SK-N-SH (cell line): ENCODE results near the gene CD59. TPM values are rescaled to one million over a fixed set of nuclear protein-coding genes. Genes with fewer than 3 reads are reported as not detected.

Experiments
- CTCF ChIA-PET: fragments of 300-600, 350-600 bp; formaldehyde crosslinking; extraction: SDS; loops from one replicate; lab custom pipeline; 2021; lab: Yijun Ruan, JAX
- POLR2A ChIA-PET: fragments of 350-600 bp; sonication (Branson Sonifier 250); formaldehyde crosslinking; extraction: SDS; loops from one replicate; lab custom pipeline; 2020; ENCODE audit warnings: antibody characterized with exemption, inconsistent platforms; lab: Yijun Ruan, JAX
- DNase-seq: peaks from one replicate; pipeline ENCODE4 v3.0.0; 2012
- H2AFZ ChIP-seq: fragments of 200-600 bp; sonication (generic); 2 replicates; pipeline ENCODE4 v1.8.1; 2016; ENCODE audit warnings: antibody characterized with exemption, mild to moderate bottlenecking, low read depth
- H3F3A ChIP-seq: fragments of 200-600 bp; sonication (generic); replicated peaks from 2 replicates; pipeline ENCODE3; 2016; ENCODE audit warnings: antibody characterized with exemption, mild to moderate bottlenecking; ENCODE audit not compliant: insufficient read depth
- H3K27ac ChIP-seq, 2 experiments: fragments of 200-500 bp in 1 of 2; fragments of 200-600 bp in 1 of 2; sonication (Bioruptor generic) in 1 of 2; sonication (generic), shearing (Covaris generic) in 1 of 2; 2 replicates each; pipeline versions ENCODE4 v1.5.1 to v1.6.1; 2014 to 2016; ENCODE audit warnings: low read depth in 2 of 2, inconsistent platforms in 1 of 2, low read length in 1 of 2, mild to moderate bottlenecking in 1 of 2, mixed read lengths in 1 of 2
- H3K27me3 ChIP-seq: fragments of 200-600 bp; sonication (generic), shearing (Covaris generic); 2 replicates; pipeline ENCODE4 v1.6.1; 2016; ENCODE audit warnings: mixed run types; ENCODE audit not compliant: insufficient read depth
- H3K36me3 ChIP-seq, 2 experiments: fragments of 200-500 bp in 1 of 2; fragments of 200-600 bp in 1 of 2; sonication (Bioruptor generic) in 1 of 2; sonication (generic) in 1 of 2; replicated peaks in 1 of 2; 2 replicates each; pipeline versions ENCODE3 to v1.5.1; 2014 to 2016; ENCODE audit warnings: low read length in 1 of 2, mild to moderate bottlenecking in 1 of 2; ENCODE audit not compliant: insufficient read depth in 2 of 2, control insufficient read depth in 1 of 2
- H3K4me1 ChIP-seq, 2 experiments: fragments of 200-500 bp in 1 of 2; fragments of 200-600 bp in 1 of 2; sonication (Bioruptor generic) in 1 of 2; sonication (generic), shearing (Covaris generic) in 1 of 2; 2 replicates each; pipeline versions ENCODE4 v1.5.1 to v1.6.1; 2014 to 2016; ENCODE audit warnings: low read depth in 1 of 2, low read length in 1 of 2, mixed run types in 1 of 2; ENCODE audit not compliant: insufficient read depth in 2 of 2, control insufficient read depth in 1 of 2
- H3K4me2 ChIP-seq: fragments of 200-600 bp; sonication (generic), shearing (Covaris generic); 2 replicates; pipeline ENCODE4 v1.6.1; 2017; ENCODE audit warnings: mixed run types
- H3K4me3 ChIP-seq, 2 experiments: fragments of 200-500 bp in 1 of 2; fragments of 200-600 bp in 1 of 2; sonication (Bioruptor generic) in 1 of 2; sonication (generic), shearing (Covaris generic) in 1 of 2; 2 replicates each; pipeline versions ENCODE4 v1.5.1 to v1.8.1; 2014 to 2016; ENCODE audit warnings: low read depth in 2 of 2, inconsistent platforms in 1 of 2, low read length in 1 of 2, mild to moderate bottlenecking in 1 of 2, mixed read lengths in 1 of 2, moderate library complexity in 1 of 2
- H3K79me2 ChIP-seq: fragments of 200-600 bp; sonication (generic); 2 replicates; pipeline ENCODE4 v1.8.1; 2017; ENCODE audit warnings: mild to moderate bottlenecking; ENCODE audit not compliant: insufficient read depth
- H3K9ac ChIP-seq: fragments of 200-600 bp; sonication (generic); 2 replicates; pipeline ENCODE4 v1.6.1; 2017; ENCODE audit warnings: mixed run types
- H3K9me2 ChIP-seq: fragments of 200-600 bp; sonication (generic); 2 replicates; pipeline ENCODE4 v1.6.1; 2017; ENCODE audit warnings: mixed run types
- H3K9me3 ChIP-seq: fragments of 200-600 bp; sonication (generic); 2 replicates; pipeline ENCODE4 v1.6.1; 2017; ENCODE audit warnings: mixed run types, mild to moderate bottlenecking, moderate library complexity
- H4K20me1 ChIP-seq: fragments of 200-600 bp; sonication (generic); 2 replicates; pipeline ENCODE4 v1.6.1; 2017; ENCODE audit warnings: mild to moderate bottlenecking, mixed run types; ENCODE audit not compliant: insufficient read depth
- FOXM1 ChIP-seq: IDR thresholded peaks from 2 replicates; pipeline ENCODE4 v1.4.0; 2012; ENCODE audit warnings: low read depth, mild to moderate bottlenecking
- GATA2 ChIP-seq: sonication (generic); formaldehyde crosslinking; IDR thresholded peaks from 2 replicates; pipeline ENCODE4 v1.5.0; 2020; ENCODE audit warnings: mild to moderate bottlenecking, missing genetic modification reagents
- JUND ChIP-seq: IDR thresholded peaks from 2 replicates; pipeline ENCODE4 v1.4.0; 2012
- RCOR1 ChIP-seq: fragments of 150-350 bp; IDR thresholded peaks from 2 replicates; pipeline ENCODE4 v1.6.1; 2017; ENCODE audit warnings: antibody characterized with exemption, low read length
- RXRA ChIP-seq: IDR thresholded peaks from 2 replicates; pipeline ENCODE4 v1.4.0; 2012; ENCODE audit warnings: low read depth, mild to moderate bottlenecking, borderline replicate concordance
- SIN3A ChIP-seq: IDR thresholded peaks from 2 replicates; pipeline ENCODE4 v1.6.1; 2012; ENCODE audit warnings: low read depth, mild to moderate bottlenecking, low read length, moderate library complexity, borderline replicate concordance
- TEAD4 ChIP-seq: IDR thresholded peaks from 2 replicates; pipeline ENCODE4 v1.4.0; 2012; ENCODE audit warnings: mild to moderate bottlenecking, borderline replicate concordance; ENCODE audit not compliant: insufficient read depth
- WGBS: methylation state at CpG from one replicate; pipeline ENCODE4 v1.1.6; 2017; ENCODE audit warnings: low lambda C conversion rate; 5-methylcytosine and 5-hydroxymethylcytosine counted together
- polyA plus RNA-seq, 3 experiments: library from polyadenylated mRNA; depleted of rRNA; stranded (reverse); fragments of >200 nt; gene quantifications; 2 replicates each; pipeline ENCODE4 v1.2.3, GENCODE V29; 2012
- TF ChIP-seq, protein P1 (sequence below): IDR thresholded peaks from 2 replicates; pipeline ENCODE4 v1.4.0; 2012; ENCODE audit warnings: low read depth
- TF ChIP-seq, protein P2 (sequence below): IDR thresholded peaks from 2 replicates; pipeline ENCODE4 v1.6.1; 2012; ENCODE audit warnings: mild to moderate bottlenecking, low read depth, low read length, moderate library complexity
- TF ChIP-seq, protein P3 (sequence below): IDR thresholded peaks from 2 replicates; pipeline ENCODE4; 2012
- TF ChIP-seq, protein P4 (sequence below): fragments of 150-350 bp; IDR thresholded peaks from 2 replicates; pipeline ENCODE4 v1.6.1; 2017; ENCODE audit warnings: antibody characterized with exemption, low read length, low read depth, borderline replicate concordance
- TF ChIP-seq, protein P5 (sequence below): IDR thresholded peaks from 2 replicates; pipeline ENCODE4 v1.4.0; 2012; ENCODE audit warnings: low read depth, borderline replicate concordance
- TF ChIP-seq, protein P6 (sequence below): fragments of 150-350 bp; IDR thresholded peaks from 2 replicates; pipeline ENCODE4 v1.6.1; 2016; ENCODE audit warnings: mild to moderate bottlenecking, low read depth, low read length

Gene CD59
- polyA plus RNA-seq, 1 of the 3 experiments (the other 2 are of a cell fraction): 616 TPM

DNA sequence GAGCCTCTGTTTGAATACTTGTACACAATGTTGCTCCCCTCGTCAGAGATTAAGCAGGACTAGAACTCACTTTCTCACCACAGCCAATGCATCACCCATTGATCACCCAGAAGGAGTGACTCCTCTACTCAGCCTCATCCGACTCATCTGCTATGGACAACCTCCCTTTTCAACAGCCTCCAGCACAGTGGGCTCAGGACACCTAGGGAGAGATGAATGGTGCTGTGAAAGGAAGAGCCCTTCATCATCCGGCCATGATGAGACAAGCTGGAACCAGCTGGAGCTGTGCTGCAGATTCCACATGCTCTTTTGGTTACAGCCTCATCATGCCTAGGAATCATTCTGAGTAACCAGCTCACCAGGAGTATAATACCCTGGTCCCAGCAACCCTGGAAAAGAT is 51.1 kb downstream of the CD59 start:
- DNase-seq: no peak
- H3K27ac ChIP-seq: no peak overlapping the region
- 78% methylated on average over 3 of the region's 3 CpGs for WGBS

More for the DNA sequence above, 51.1 kb downstream of the CD59 start:
- ChIA-PET POLR2A (no interaction called here), CTCF (interaction anchor here (1.4 to 14.6 kb wide), 4 partner anchors 57 to 519 kb away, joined by 3 to 185 read pairs (median 27); no protein-coding TSS in a partner anchor)
- peaks cover 26% of the 10 kb centered on the region for H3F3A ChIP-seq
- no peaks in the 10 kb centered on the region for H3K27me3 ChIP-seq
- TF ChIP-seq GATA2 (CRISPR knock-in tag): no peak
- no peak for TF ChIP-seq TEAD4
- TF ChIP-seq, protein P1, sequence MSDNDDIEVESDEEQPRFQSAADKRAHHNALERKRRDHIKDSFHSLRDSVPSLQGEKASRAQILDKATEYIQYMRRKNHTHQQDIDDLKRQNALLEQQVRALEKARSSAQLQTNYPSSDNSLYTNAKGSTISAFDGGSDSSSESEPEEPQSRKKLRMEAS: no peak
- TF ChIP-seq, protein P2, sequence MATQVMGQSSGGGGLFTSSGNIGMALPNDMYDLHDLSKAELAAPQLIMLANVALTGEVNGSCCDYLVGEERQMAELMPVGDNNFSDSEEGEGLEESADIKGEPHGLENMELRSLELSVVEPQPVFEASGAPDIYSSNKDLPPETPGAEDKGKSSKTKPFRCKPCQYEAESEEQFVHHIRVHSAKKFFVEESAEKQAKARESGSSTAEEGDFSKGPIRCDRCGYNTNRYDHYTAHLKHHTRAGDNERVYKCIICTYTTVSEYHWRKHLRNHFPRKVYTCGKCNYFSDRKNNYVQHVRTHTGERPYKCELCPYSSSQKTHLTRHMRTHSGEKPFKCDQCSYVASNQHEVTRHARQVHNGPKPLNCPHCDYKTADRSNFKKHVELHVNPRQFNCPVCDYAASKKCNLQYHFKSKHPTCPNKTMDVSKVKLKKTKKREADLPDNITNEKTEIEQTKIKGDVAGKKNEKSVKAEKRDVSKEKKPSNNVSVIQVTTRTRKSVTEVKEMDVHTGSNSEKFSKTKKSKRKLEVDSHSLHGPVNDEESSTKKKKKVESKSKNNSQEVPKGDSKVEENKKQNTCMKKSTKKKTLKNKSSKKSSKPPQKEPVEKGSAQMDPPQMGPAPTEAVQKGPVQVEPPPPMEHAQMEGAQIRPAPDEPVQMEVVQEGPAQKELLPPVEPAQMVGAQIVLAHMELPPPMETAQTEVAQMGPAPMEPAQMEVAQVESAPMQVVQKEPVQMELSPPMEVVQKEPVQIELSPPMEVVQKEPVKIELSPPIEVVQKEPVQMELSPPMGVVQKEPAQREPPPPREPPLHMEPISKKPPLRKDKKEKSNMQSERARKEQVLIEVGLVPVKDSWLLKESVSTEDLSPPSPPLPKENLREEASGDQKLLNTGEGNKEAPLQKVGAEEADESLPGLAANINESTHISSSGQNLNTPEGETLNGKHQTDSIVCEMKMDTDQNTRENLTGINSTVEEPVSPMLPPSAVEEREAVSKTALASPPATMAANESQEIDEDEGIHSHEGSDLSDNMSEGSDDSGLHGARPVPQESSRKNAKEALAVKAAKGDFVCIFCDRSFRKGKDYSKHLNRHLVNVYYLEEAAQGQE: no peak
- TF ChIP-seq, protein P3, sequence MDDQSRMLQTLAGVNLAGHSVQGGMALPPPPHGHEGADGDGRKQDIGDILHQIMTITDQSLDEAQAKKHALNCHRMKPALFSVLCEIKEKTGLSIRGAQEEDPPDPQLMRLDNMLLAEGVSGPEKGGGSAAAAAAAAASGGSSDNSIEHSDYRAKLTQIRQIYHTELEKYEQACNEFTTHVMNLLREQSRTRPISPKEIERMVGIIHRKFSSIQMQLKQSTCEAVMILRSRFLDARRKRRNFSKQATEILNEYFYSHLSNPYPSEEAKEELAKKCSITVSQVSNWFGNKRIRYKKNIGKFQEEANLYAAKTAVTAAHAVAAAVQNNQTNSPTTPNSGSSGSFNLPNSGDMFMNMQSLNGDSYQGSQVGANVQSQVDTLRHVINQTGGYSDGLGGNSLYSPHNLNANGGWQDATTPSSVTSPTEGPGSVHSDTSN: no peak
- TF ChIP-seq, protein P4, sequence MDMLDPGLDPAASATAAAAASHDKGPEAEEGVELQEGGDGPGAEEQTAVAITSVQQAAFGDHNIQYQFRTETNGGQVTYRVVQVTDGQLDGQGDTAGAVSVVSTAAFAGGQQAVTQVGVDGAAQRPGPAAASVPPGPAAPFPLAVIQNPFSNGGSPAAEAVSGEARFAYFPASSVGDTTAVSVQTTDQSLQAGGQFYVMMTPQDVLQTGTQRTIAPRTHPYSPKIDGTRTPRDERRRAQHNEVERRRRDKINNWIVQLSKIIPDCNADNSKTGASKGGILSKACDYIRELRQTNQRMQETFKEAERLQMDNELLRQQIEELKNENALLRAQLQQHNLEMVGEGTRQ: no peak
- no peak for TF ChIP-seq JUND
- no peak for TF ChIP-seq FOXM1
- TF ChIP-seq, protein P5, sequence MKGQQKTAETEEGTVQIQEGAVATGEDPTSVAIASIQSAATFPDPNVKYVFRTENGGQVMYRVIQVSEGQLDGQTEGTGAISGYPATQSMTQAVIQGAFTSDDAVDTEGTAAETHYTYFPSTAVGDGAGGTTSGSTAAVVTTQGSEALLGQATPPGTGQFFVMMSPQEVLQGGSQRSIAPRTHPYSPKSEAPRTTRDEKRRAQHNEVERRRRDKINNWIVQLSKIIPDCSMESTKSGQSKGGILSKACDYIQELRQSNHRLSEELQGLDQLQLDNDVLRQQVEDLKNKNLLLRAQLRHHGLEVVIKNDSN: no peak
- TF ChIP-seq SIN3A: no peak
- TF ChIP-seq RCOR1: no peak
- no peak for TF ChIP-seq RXRA
- TF ChIP-seq, protein P6, sequence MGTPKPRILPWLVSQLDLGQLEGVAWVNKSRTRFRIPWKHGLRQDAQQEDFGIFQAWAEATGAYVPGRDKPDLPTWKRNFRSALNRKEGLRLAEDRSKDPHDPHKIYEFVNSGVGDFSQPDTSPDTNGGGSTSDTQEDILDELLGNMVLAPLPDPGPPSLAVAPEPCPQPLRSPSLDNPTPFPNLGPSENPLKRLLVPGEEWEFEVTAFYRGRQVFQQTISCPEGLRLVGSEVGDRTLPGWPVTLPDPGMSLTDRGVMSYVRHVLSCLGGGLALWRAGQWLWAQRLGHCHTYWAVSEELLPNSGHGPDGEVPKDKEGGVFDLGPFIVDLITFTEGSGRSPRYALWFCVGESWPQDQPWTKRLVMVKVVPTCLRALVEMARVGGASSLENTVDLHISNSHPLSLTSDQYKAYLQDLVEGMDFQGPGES: no peak
- H3K9ac ChIP-seq: no peak overlapping the region
- H3K9me3 ChIP-seq: no peaks in the 10 kb centered on the region
- no peaks in the 10 kb centered on the region for H4K20me1 ChIP-seq
- no peak overlapping the region for H2AFZ ChIP-seq
- H3K4me2 ChIP-seq: no peak overlapping the region
- H3K79me2 ChIP-seq: peaks cover 6% of the 10 kb centered on the region; the same call in 1 of the 2 replicates
- H3K4me3 ChIP-seq: no peak overlapping the region
- no peaks in the 10 kb centered on the region for H3K9me2 ChIP-seq
- H3K36me3 ChIP-seq: peaks cover 0 to 9% of the 10 kb centered on the region in 2 experiments
- peaks cover 0 to 20% of the 10 kb centered on the region in 2 experiments; a peak in 2 of 4 replicates for H3K4me1 ChIP-seq
